ENCODE data around the gene PEX11B.
A peak's percentile ranks its signal among the peaks of the same experiment; 100 is the strongest.
"Not testable (repeated sequence)": the region's sequence is repeated elsewhere in the genome, so short reads cannot be mapped to it uniquely, and the experiment has no call there.

The PEX11B gene

DNA sequence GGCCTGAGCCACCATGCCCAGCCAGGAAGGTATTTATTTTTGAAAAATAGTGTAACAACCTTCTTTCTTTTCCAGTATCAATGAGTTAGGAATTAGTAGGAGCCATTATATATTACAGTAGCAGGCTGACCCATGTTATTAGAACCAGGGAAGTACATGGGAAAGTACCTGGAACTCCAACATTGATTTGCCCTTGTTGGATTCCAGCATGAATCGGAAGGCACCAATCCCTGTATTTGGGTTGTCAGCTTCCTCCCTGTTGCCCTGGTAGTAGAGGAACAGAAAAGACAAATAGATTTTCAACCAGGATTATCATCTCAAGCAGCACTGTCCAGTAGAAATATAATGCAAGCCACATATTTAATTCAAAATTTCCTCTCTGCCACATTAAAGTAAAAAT lies 18.9 kb upstream of the PEX11B start:
- Histone ChIP-seq H3K36me3 (ENCODE audit: insufficient read depth, insufficient read length, low read length) (peaks cover 7% of the 10 kb centered on the region), H3K27me3 (ENCODE audit: insufficient read depth, insufficient read length) (no peaks in the 10 kb centered on the region), H3K4me3 (ENCODE audit: insufficient read length, low read depth) (no peak overlapping the region), H3K9ac (ENCODE audit: insufficient read length, low read depth) (no peak overlapping the region), H3K4me1 (ENCODE audit: insufficient read depth, insufficient read length) (no peaks in the 10 kb centered on the region), H3K9me3 (ENCODE audit: insufficient read depth, low read length) (no peaks in the 10 kb centered on the region)
- no peak for TF ChIP-seq YY1 (IDR thresholded peaks at IDR 0.05; ENCODE audit: insufficient read depth, insufficient read length)
- TF ChIP-seq ZNF274 (IDR thresholded peaks at IDR 0.05; ENCODE audit: low read depth, low read length): no peak
- TF ChIP-seq SUZ12 (IDR thresholded peaks at IDR 0.05; ENCODE audit: extremely low read depth, insufficient read depth, insufficient read length): no peak
- no peak for DNase-seq (ENCODE audit: low read depth, low spot score)

DNA sequence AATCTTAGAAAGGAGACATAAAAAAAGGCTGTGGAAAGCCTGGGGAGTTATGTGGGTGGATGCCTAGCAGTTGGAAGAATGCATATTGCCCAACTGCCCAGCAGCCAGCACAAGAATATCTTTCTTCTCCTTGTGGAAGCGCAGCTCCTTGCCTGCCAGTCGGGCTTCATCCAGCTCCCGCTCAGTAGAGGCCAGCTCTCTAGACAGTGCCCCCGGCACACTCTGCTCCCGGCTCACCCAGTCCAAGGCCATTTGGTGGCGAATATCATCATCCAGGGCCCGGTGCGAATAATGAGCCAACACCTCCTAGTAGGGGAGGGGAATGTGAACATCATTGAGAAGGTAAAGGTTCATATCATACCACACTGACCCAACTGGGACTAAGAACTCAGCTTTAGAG lies 17.7 kb upstream of the PEX11B start:
- no peaks in the 10 kb centered on the region for H3K9me3 ChIP-seq (ENCODE audit: insufficient read depth, low read length)
- TF ChIP-seq ZNF274 (IDR thresholded peaks at IDR 0.05; ENCODE audit: low read depth, low read length) (no peak), SUZ12 (IDR thresholded peaks at IDR 0.05; ENCODE audit: extremely low read depth, insufficient read depth, insufficient read length) (no peak), YY1 (IDR thresholded peaks at IDR 0.05; ENCODE audit: insufficient read depth, insufficient read length) (no peak)
- H3K27me3 ChIP-seq (ENCODE audit: insufficient read depth, insufficient read length): no peaks in the 10 kb centered on the region
- no peaks in the 10 kb centered on the region for H3K4me1 ChIP-seq (ENCODE audit: insufficient read depth, insufficient read length)
- H3K36me3 ChIP-seq (ENCODE audit: insufficient read depth, insufficient read length, low read length): peaks cover 7% of the 10 kb centered on the region
- H3K9ac ChIP-seq (ENCODE audit: insufficient read length, low read depth): no peak overlapping the region
- H3K4me3 ChIP-seq (ENCODE audit: insufficient read length, low read depth): no peak overlapping the region
- DNase-seq (ENCODE audit: low read depth, low spot score): no peak

DNA sequence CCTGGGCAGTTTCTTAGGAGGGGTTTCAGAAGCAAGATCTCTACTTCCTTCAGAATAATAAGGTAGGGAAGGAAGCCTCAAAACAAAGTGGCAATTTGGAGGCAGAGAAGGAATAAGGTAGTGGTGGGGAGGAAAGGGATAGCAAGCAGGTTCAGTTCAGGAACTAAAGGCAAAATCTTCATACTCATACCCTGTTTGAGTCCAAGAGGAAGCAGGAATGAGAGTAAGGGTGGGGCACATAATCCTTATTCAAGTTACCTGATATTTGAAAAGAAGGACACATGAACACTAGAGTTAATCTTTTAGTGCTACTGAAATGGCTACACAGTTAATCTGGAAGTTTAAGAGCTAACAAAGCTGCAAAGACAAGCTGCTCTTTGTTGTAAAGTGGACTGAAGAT lies 17.2 kb upstream of the PEX11B start:
- no peak for TF ChIP-seq SUZ12 (IDR thresholded peaks at IDR 0.05; ENCODE audit: extremely low read depth, insufficient read depth, insufficient read length)
- Histone ChIP-seq H3K4me3 (ENCODE audit: insufficient read length, low read depth) (no peak overlapping the region), H3K4me1 (ENCODE audit: insufficient read depth, insufficient read length) (no peaks in the 10 kb centered on the region), H3K9me3 (ENCODE audit: insufficient read depth, low read length) (no peaks in the 10 kb centered on the region), H3K36me3 (ENCODE audit: insufficient read depth, insufficient read length, low read length) (peaks cover 7% of the 10 kb centered on the region), H3K27me3 (ENCODE audit: insufficient read depth, insufficient read length) (no peaks in the 10 kb centered on the region), H3K9ac (ENCODE audit: insufficient read length, low read depth) (no peak overlapping the region)
- no peak for DNase-seq (ENCODE audit: low read depth, low spot score)

DNA sequence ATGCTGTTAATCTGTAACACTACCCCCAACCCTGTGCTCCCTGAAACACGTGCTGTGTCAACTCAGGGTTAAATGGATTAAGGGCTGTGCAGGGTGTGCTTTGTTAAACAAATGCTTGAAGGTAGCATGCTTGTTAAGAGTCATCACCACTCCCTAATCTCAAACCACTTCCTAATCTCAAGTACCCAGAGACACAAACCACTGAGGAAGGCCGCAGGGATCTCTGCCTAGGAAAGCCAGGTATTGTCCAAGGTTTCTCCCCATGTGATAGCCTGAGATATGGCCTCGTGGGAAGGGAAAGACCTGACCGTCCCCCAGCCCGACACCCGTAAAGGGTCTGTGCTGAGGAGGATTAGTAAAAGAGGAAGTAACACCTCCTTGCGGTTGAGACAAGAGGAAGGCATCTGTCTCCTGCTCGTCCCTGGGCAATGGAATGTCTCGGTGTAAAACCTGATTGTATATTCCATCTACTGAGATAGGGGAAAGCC lies 14.0 kb upstream of the PEX11B start:
- H3K4me3 ChIP-seq (ENCODE audit: insufficient read length, low read depth); H3K27me3 ChIP-seq (ENCODE audit: insufficient read depth, insufficient read length); H3K9ac ChIP-seq (ENCODE audit: insufficient read length, low read depth); H3K4me1 ChIP-seq (ENCODE audit: insufficient read depth, insufficient read length); H3K9me3 ChIP-seq (ENCODE audit: insufficient read depth, low read length); H3K36me3 ChIP-seq (ENCODE audit: insufficient read depth, insufficient read length, low read length): not testable (repeated sequence)
- peak; percentile 44 for DNase-seq (ENCODE audit: low read depth, low spot score)

DNA sequence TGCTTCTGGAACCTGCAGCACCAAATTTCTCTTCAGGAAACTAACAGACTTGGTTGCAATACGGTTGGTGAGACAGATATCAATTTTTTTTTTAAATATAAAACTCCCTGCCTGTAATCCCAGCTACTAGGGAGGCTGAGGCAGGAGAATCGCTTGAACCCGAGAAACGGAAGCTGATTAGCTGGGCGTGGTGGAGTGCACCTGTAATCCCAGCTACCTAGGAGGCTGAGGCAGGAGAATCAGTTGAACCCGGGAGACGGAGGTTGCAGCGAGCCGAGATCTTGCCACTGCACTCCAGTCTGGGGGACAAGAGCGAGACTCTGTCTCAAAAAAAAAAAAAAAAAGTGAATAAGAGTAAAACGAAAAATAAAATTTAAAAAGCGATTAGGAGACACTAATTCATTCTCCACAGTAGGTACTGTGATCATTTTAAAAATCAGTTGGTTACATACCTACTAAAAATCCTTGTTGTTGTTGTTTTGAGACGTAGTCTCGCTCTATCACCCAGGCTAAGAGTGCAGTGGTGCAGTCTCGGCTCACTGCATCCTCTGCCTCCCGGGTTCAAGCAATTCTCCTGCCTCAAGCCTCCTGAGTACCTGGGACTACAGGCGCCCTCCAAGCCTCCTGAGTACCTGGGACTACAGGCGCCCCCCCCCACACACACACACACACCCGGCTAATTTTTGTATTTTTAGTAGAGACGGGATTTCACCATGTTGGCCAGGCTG lies 9.6 kb upstream of the PEX11B start:
- H3K4me1 ChIP-seq (ENCODE audit: insufficient read depth, insufficient read length): no peaks in the 10 kb centered on the region
- peaks cover 24% of the 10 kb centered on the region for H3K36me3 ChIP-seq (ENCODE audit: insufficient read depth, insufficient read length, low read length)
- H3K4me3 ChIP-seq (ENCODE audit: insufficient read length, low read depth): peak overlapping the region; percentile 78
- no peaks in the 10 kb centered on the region for H3K9me3 ChIP-seq (ENCODE audit: insufficient read depth, low read length)
- H3K9ac ChIP-seq (ENCODE audit: insufficient read length, low read depth): peak overlapping the region; percentile 90
- no peaks in the 10 kb centered on the region for H3K27me3 ChIP-seq (ENCODE audit: insufficient read depth, insufficient read length)
- TF ChIP-seq SUZ12 (IDR thresholded peaks at IDR 0.05; ENCODE audit: extremely low read depth, insufficient read depth, insufficient read length) (no peak), ZNF274 (IDR thresholded peaks at IDR 0.05; ENCODE audit: low read depth, low read length) (no peak), YY1 (IDR thresholded peaks at IDR 0.05; ENCODE audit: insufficient read depth, insufficient read length) (no peak)
- no peak for DNase-seq (ENCODE audit: low read depth, low spot score)

DNA sequence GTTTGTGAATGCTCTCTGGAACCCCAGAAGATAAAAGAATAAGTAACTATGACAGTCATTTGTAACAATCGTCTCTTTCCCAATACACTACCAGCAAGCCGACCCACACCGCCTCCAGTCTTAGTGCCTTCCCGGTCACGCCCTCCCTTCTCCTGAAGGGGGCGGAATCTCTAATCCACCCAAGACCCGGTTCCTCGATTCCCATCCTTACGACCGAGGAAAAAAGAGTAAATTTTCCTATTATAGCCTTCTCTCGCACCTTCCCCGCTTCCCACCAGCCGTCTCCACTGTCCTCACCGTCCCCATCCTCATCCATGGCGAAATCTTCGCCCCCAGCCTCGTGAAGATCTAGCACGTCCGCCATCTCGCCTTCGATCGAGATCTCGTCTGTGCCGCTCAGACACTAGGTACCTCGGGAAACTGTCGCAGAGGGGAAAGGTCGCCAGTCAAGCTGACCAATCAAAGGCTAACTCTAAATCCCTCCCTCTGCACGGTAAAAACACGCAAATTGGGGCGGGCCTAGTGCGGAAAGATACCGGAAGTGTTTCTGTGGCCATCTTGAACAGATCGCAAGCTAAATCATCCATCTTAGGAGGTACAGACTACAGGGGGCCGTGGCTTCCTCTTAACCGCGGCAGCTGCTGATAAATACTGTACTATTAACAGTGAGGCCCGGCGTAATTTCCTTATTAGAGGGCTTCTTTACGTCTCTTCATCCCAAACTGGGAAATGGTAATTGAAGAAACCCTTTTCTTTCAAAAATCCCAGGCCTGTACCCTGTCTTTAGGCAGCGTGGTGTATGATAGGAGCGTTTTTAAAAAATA lies 8.8 kb upstream of the PEX11B start, which contains the start of gene RBM8A:
Gene RBM8A (minus strand): TSS at position 422 of the 824 bp plus-strand sequence. CDS start 58 bp downstream, at position 364.
- H3K27me3 ChIP-seq (ENCODE audit: insufficient read depth, insufficient read length): no peaks in the 10 kb centered on the region
- H3K4me3 ChIP-seq (ENCODE audit: insufficient read length, low read depth): peak within 1 kb of the TSS; percentile 78
- TF ChIP-seq ZNF274 (IDR thresholded peaks at IDR 0.05; ENCODE audit: low read depth, low read length): no peak
- peak; percentile 94 for TF ChIP-seq YY1 (IDR thresholded peaks at IDR 0.05; ENCODE audit: insufficient read depth, insufficient read length)
- DNase-seq (ENCODE audit: low read depth, low spot score): peak; percentile 99
- no peaks in the 10 kb centered on the region for H3K9me3 ChIP-seq (ENCODE audit: insufficient read depth, low read length)
- H3K9ac ChIP-seq (ENCODE audit: insufficient read length, low read depth): peak within 1 kb of the TSS; percentile 90
- peaks cover 32% of the 10 kb centered on the region for H3K36me3 ChIP-seq (ENCODE audit: insufficient read depth, insufficient read length, low read length)
- no peaks in the 10 kb centered on the region for H3K4me1 ChIP-seq (ENCODE audit: insufficient read depth, insufficient read length)

DNA sequence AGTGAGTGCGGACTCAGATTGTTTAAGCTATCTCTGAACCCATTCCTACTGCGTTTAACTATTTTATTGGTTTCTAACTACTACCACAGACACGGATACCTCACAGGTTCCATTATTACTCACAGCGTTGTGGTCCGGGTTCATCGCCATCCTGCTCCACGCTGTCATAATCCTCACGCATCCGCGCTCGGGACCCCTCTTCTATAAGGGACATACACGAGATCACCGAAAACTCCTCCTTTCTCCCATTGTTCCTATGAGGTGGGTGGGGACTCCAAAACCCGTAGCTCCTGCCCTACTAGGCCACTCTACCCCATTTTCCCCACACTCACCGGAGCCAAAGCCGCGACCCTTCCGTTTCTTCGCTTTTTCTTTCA lies 8.2 kb upstream of the PEX11B start:
- DNase-seq (ENCODE audit: low read depth, low spot score): no peak

More for the DNA sequence above, 8.2 kb upstream of the PEX11B start:
- no peaks in the 10 kb centered on the region for H3K27me3 ChIP-seq (ENCODE audit: insufficient read depth, insufficient read length)
- H3K4me1 ChIP-seq (ENCODE audit: insufficient read depth, insufficient read length): no peaks in the 10 kb centered on the region
- H3K9me3 ChIP-seq (ENCODE audit: insufficient read depth, low read length): no peaks in the 10 kb centered on the region
- TF ChIP-seq ZNF274 (IDR thresholded peaks at IDR 0.05; ENCODE audit: low read depth, low read length): no peak
- no peak for TF ChIP-seq SUZ12 (IDR thresholded peaks at IDR 0.05; ENCODE audit: extremely low read depth, insufficient read depth, insufficient read length)
- no peak for TF ChIP-seq YY1 (IDR thresholded peaks at IDR 0.05; ENCODE audit: insufficient read depth, insufficient read length)
- H3K36me3 ChIP-seq (ENCODE audit: insufficient read depth, insufficient read length, low read length): peaks cover 35% of the 10 kb centered on the region
- peak overlapping the region; percentile 78 for H3K4me3 ChIP-seq (ENCODE audit: insufficient read length, low read depth)
- H3K9ac ChIP-seq (ENCODE audit: insufficient read length, low read depth): peak overlapping the region; percentile 90

Measured in NT2/D1 (cell line).